T-helper 1 cell treated with Interleukin-12 subunit alpha and Interleukin-12 subunit beta and Interleukin-4 antibody, amounts not matched to agents 30 ng/mL and 1 ng/mL, for 36 hours (primary cell): ENCODE results near the gene AKAP6. TPM values are rescaled to one million over a fixed set of nuclear protein-coding genes. Genes with fewer than 3 reads are reported as not detected.
"Not testable (repeated sequence)": the region's sequence is repeated elsewhere in the genome, so short reads cannot be mapped to it uniquely, and the experiment has no call there.

ENCODE experiments used
- intact Hi-C: fragments of 100-400 bp; cut with micrococcal nuclease; formaldehyde crosslinking; loops from one replicate; pipeline ENCODE4 v1.15.1; 2024
- total RNA-seq: library from RNA; stranded (reverse); gene quantifications from 2 replicates; pipeline ENCODE4 v1.2.3, GENCODE V29; 2022

The AKAP6 gene
- total RNA-seq, 1 donor from 2014 or later, result 0.15 TPM

DNA sequence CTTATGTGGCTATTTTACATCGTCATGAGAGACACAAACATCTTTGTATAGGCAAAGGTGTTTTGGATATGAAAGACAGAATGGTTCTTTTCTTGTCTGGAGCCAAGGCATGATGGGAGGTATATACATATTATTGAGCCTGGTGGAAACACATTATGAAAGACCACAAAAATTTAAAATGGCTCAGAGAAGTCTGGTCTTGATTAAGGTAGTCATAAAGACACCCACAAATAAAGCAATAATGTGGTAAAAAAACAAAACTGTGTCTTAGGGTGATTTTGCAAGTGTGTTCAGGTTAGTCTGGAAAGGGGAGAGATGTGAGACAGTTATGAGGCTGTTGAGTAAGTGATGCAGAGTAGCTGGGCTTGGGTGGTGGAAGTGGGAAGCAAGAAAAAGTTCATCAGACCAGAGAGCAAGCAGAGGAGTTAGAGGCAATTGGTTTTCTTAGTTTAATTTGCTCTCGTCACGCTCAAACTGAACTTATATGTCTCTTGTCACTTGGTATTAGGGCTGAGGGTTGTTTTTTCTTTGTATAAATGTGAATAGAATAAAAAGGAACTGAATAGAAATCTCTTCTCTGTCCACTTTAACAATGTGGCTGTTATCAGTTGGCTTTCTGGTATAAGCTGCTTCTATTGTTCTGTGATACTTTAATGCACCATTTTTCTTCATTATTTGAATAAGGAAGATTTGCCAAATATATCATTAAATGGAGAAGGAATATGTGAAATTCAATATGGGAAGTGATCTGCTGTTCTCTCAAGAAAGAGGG is 115.0 kb downstream of the AKAP6 start:
- intact Hi-C loops, result no loop called here

DNA sequence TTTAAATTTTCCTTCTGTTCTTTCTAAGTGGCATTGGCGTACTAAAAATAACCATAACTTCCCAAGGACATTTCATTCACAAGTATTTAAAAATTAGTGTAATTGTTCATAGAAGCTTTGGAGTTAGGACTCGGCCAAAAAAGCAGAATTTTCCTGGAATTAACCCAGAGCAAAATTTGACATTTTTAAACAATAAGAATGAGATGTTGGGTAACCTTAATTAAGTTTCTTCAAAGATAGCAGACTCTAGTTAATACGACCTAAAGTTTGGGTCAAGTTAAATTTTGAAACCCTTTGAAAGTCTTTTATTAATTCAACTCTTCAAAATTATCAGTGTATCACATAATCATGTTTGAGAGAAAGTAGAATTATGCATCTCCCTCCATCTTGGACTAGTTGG is 118.3 kb downstream of the AKAP6 start:
- intact Hi-C loops, result no loop called here

GRCh38 chr14:32449648-32450047 is 120.5 kb downstream of the AKAP6 start:
- intact Hi-C loops, result no loop called here

GRCh38 chr14:32450919-32451675 is 122.0 kb downstream of the AKAP6 start:
- intact Hi-C loops, result no loop called here

DNA sequence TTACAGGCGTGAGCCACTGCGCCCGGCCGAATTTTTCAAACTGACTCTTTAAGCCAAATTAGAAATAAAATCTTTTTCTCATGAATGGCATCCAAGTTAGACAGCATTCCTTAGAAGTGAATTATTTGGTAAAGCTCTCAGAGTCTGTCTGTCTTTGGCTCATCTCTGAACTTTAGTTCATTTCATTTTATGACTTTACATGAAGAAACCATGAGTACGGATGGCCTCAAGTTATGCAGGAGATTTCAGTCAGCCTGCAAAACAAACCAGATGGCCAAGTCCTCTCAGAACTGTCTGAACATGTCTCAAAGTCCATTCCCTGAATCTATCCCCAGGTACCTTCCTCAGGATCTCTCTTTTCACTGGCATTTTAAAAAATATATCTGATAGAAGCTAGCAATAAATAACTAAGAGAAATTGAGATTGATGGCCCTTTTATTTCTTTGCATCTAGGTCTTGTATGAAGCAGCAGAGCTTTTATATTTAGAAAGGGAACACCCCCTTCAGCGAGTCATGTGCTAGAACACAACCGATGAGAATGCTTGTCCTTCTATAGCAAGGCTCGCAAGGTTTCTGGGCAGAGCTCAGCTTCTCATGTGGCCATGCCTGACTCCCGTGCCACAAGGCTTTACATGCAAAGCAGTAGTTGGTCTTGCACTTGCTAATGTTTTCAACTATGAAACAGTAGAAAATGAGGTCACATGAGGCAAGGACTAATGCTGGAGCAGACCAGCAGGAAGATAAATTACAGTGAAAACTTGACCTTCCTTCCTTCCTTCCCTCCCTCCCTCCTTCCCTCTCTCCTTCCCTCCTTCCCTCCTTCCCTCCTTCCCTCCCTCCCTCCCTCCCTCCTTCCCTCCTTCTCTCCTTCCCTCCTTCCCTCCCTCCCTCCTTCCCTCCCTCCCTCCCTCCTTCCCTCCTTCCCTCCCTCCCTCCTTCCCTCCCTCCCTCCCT is 125.0 kb downstream of the AKAP6 start:
- intact Hi-C loops, result no loop called here

DNA sequence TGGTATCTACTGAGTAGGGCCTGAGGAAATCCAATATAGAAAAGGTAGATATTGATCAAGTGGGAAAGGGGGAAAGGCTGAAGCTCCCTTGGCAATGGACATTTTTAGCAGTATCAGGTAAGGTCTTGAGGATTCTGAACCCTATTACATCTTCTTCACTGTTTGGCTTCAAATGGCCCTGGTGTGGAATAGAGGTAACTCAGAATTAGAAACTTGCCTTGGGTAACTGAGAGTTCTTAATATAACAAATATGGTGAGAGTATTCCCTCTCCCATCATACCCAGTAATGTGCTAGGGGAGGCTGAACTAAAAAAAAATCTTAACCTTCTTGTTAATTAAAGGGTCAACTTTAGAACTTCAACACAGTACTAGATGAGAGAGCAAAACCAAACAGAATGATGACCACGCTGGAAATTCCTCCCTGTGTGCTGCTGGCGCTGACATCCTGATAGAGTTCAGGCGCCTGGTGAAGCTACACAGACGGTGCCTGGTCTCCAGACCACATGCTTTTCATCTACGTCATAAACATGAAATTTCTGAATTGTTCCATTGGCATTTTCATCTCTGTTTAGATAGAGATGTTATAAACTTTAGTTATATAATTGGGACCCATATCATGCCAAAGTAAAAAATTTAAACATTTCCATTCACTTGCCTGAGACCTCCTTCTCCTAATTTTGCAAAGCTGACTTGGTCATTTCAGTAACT is 128.3 kb downstream of the AKAP6 start:
- intact Hi-C loops, result no loop called here

GRCh38 chr14:32458720-32459119 is 129.6 kb downstream of the AKAP6 start:
- intact Hi-C loops, result no loop called here

GRCh38 chr14:32460267-32460666 is 131.2 kb downstream of the AKAP6 start:
- intact Hi-C loops, result no loop called here

DNA sequence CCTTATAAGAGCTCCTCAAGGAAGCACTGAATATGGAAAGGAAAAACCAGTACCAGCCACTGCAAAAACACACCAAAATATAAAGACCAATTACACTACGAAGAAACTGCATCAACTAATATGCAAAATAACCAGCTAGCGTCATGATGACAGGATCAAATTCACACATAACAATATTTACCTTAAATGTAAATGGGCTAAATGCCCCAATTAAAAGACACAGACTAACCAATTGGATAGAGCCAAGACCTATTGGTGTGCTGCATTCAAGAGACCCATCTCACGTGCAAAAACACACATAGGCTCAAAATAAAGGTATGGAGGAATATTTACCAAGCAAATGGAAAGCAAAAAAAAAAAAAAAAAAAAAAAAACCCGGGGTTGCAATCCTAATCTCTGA is 133.5 kb downstream of the AKAP6 start:
- intact Hi-C loops, result not testable (repeated sequence)

DNA sequence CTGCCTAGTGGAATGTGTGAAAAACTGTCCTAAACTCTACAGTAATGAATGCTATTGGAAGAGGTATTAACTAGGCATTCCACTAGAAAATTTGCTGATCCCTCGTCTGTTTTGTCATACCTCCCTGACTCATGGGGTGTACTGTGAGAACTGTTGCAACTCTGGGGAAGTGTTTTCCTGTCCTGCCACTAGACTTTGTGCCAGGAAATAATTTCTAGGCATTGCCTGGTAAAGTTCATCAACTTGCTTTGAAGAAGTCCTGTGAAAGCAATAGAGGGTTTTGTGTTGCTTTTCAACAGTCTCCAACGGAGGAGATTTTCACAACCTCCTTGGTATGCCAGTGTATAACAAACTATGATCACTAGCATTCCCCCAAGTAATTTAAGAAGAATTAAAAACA is 139.9 kb downstream of the AKAP6 start:
- intact Hi-C loops, result loop anchor here (1.0 kb wide), 5 partner anchors 91 to 959 kb away; no protein-coding TSS in a partner anchor

GRCh38 chr14:32469388-32470160 is 140.5 kb downstream of the AKAP6 start:
- intact Hi-C loops, result loop anchor here (1.0 kb wide), 5 partner anchors 91 to 959 kb away; no protein-coding TSS in a partner anchor

DNA sequence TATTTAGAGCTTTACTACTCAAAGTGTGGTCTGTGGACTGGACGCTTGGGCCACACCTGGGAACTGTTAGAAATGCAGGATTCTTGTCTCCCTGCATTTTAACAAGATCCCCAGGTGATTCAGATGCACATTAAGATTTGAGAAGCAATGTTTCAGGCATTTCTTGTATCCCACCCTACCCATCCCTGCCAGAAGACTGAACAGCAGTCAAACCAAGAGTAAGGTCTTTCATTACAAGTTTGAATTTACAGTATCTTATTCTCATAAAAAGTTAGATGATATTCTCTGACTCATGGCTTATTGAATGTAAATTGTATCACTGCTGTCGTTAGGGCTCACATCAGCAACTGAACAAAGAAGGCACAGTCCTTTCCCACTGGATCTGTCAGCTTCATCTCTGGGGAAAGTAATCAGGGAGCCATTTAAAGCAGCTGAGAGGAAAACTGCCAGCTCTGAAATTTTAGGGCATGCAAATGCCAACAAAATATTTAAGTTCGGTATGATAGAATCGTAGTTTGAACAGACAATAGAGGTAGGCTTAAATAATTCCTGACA is 141.1 kb downstream of the AKAP6 start:
- intact Hi-C loops, result no loop called here

GRCh38 chr14:32471181-32471580 is 142.1 kb downstream of the AKAP6 start:
- intact Hi-C loops, result no loop called here

GRCh38 chr14:32472076-32472475 is 143.0 kb downstream of the AKAP6 start:
- intact Hi-C loops, result no loop called here

GRCh38 chr14:32472512-32473463 is 143.7 kb downstream of the AKAP6 start:
- intact Hi-C loops, result no loop called here

DNA sequence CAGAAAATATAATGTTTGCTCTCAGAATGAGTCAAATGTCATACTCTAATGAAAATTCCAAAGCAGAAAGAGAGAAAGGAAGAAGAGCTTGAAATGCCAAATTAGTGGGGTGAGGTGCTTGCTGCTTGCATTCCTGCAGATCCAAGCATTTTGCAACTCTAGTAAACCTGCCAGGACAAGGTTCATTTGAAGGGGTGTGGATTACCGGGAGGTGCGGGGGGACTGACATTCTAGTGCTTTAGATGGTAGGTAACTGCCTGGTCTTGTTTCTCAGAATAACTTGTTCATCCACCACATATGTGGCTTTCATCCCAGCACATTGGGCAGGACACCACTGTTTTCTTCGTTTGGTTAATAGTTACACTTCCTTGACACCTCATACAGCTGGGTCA is 144.4 kb downstream of the AKAP6 start:
- intact Hi-C loops, result no loop called here

DNA sequence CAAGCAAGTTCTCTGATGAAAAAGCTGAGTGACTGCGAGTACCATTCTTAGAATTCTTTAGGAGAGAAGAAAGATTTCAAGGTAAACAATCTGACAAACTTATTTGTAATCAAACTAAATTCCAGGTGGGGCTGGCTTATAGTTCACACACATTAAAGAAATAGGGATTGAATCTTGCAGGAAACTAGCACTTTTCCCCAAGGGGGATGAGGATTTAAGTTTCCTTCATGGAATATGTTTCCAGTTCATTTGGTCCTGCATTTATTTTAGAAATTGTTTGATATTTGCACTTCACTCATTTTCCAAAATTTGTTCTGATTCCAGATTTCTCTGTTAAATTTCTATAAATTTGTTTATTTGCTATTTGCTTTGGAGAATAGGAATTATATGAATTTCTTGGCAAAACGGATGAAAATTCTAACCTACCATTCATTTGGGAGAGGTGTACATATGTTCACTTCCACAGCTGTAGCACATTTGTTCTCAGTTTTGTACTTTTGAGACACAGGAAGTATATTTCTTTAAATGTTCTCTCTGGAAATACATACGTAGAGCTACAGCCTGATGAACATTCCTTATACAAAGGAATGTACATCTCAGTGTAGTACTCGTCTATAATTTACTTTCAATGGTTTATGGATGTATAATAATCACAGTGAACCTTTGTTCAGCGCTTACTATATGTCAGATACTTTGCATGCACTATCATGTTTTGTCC is 145.5 kb downstream of the AKAP6 start:
- intact Hi-C loops, result no loop called here

- intact Hi-C loops, result no loop called here
Measured at GRCh38 chr14:32476532-32476931, 147.4 kb downstream of the AKAP6 start.
